ENCODE results near the gene DEPDC5.
A peak's percentile ranks its signal among the peaks of the same experiment; 100 is the strongest.

The DEPDC5 gene

GRCh38 chr22:31933406-31933805, 179.6 kb downstream of the DEPDC5 start:
- no peak overlapping the region for H2BK5ac ChIP-seq (ENCODE audit: low read length)

DNA sequence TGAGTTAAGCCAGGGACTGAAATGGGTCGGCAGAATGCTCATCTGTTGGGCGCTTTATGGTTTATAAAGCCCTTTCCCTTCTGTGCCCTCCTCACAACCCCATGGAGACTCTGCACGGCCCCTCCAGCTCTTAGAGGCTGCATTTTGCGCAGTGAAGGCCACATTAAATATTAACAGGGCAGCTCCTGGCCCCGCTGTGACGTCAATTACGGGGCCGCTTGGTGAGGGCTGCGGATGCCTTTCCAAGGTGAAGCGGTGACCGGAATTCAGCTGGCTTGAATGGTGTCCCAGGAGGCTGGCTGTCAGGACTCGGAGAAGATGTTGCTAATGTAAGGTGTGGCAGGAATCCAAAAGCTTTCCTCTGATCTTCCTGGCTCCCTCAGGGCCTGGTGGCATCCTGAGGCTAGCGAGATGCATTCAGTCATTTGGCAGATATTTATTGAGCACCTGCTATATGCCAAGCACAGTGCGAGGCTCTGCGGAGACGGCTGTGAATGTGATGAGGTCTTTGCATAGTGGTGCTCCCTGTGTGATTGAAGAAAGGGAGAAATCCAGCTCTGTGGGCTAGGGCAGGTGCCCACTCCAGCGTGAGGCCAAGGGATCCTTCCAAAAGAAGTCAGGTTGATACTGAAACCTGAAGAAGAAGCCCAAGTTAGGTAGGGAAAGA, 180.1 kb downstream of the DEPDC5 start:
- Histone ChIP-seq H3K9ac (ENCODE audit: low read length) (no peak overlapping the region), H4K8ac (ENCODE audit: low read depth, low read length) (no peak overlapping the region), H3K27ac (ENCODE audit: low read depth, low read length) (no peak overlapping the region), H3K36me3 (ENCODE audit: control insufficient read depth, insufficient read depth, low read length) (no peaks in the 10 kb centered on the region), H3K56ac (ENCODE audit: low read length) (no peak overlapping the region), H3K79me1 (ENCODE audit: low read length) (no peaks in the 10 kb centered on the region), H3K4ac (ENCODE audit: low read depth, low read length) (no peak overlapping the region), H3K4me2 (ENCODE audit: low read length) (no peak overlapping the region), H3K18ac (ENCODE audit: low read length) (no peak overlapping the region), H3K79me2 (ENCODE audit: control insufficient read depth, insufficient read depth, low read length) (no peaks in the 10 kb centered on the region), H3K23ac (ENCODE audit: low read length) (no peak overlapping the region), H2BK5ac (ENCODE audit: low read length) (no peak overlapping the region), H3K4me1 (ENCODE audit: control insufficient read depth, low read depth, low read length) (no peaks in the 10 kb centered on the region), H3K27me3 (ENCODE audit: insufficient read depth, low read length, poor library complexity) (no peaks in the 10 kb centered on the region), H2BK15ac (replicated peaks; ENCODE audit: low read depth) (no peak overlapping the region), H2BK120ac (ENCODE audit: low read depth, low read length) (no peak overlapping the region), H4K5ac (ENCODE audit: low read length) (no peak overlapping the region), H3K4me3 (ENCODE audit: low read length) (no peak overlapping the region), H2AK5ac (ENCODE audit: low read length) (no peak overlapping the region)
- WGBS (ENCODE audit: extremely low coverage, insufficient coverage, low lambda C conversion rate), result no CpG with 5 or more reads among the region's 17 CpGs
- no peak for DNase-seq

More at GRCh38 chr22:31933406-31933805, 179.6 kb downstream of the DEPDC5 start:
- H3K56ac ChIP-seq (ENCODE audit: low read length), result no peak overlapping the region
- no peak overlapping the region for H3K4me3 ChIP-seq (ENCODE audit: low read length)
- H3K79me1 ChIP-seq (ENCODE audit: low read length), result no peaks in the 10 kb centered on the region
- H4K8ac ChIP-seq (ENCODE audit: low read depth, low read length), result no peak overlapping the region
- H3K36me3 ChIP-seq (ENCODE audit: control insufficient read depth, insufficient read depth, low read length), result no peaks in the 10 kb centered on the region
- no peak overlapping the region for H3K4me2 ChIP-seq (ENCODE audit: low read length)
- H3K79me2 ChIP-seq (ENCODE audit: control insufficient read depth, insufficient read depth, low read length), result no peaks in the 10 kb centered on the region
- no peak overlapping the region for H3K9ac ChIP-seq (ENCODE audit: low read length)
- DNase-seq, result no peak
- H3K18ac ChIP-seq (ENCODE audit: low read length), result no peak overlapping the region
- no peak overlapping the region for H2BK120ac ChIP-seq (ENCODE audit: low read depth, low read length)
- no peak overlapping the region for H3K4ac ChIP-seq (ENCODE audit: low read depth, low read length)
- H3K27ac ChIP-seq (ENCODE audit: low read depth, low read length), result no peak overlapping the region
- H2AK5ac ChIP-seq (ENCODE audit: low read length), result no peak overlapping the region
- WGBS (ENCODE audit: extremely low coverage, insufficient coverage, low lambda C conversion rate), result no CpG with 5 or more reads among the region's 6 CpGs
- H2BK15ac ChIP-seq (replicated peaks; ENCODE audit: low read depth), result no peak overlapping the region
- H3K4me1 ChIP-seq (ENCODE audit: control insufficient read depth, low read depth, low read length), result no peaks in the 10 kb centered on the region
- H3K23ac ChIP-seq (ENCODE audit: low read length), result no peak overlapping the region
- H3K27me3 ChIP-seq (ENCODE audit: insufficient read depth, low read length, poor library complexity), result no peaks in the 10 kb centered on the region
- no peak overlapping the region for H4K5ac ChIP-seq (ENCODE audit: low read length)

DNA sequence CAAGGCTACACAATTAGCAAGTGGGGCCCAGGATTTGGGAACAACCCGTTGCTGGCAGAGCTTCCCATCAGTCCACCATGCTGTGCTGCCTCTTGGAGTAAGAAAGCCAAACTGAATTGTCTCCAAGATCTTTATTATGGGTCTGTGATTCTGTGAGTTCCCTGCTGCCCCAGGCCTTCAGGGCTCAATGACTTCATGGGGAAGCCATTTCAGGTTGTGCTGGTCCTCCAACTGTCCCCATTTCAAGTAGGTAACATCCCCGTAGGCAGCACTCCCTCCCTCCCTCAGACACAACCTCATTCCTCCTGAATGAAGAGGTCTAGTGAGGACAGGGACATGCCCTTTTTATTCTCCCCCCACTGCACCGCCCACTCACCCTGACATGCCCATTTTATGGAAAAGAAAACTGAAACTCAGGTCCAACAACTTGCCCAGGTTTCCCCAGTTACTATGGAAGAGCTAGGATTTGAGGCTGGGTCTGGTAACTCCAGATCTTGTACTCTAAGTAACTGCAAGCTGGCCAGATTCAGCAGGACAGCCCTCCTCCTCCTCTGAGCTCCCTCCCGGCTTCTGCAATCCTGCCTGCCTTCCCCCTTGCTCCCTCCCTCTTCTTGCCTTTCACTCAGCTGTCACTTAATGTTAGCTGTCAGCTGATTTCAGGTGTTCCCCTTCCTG, 182.3 kb downstream of the DEPDC5 start:
- H3K4me2 ChIP-seq (ENCODE audit: low read length), result no peak overlapping the region
- no peak overlapping the region for H3K23ac ChIP-seq (ENCODE audit: low read length)
- no peak overlapping the region for H4K8ac ChIP-seq (ENCODE audit: low read depth, low read length)
- no peak overlapping the region for H2BK120ac ChIP-seq (ENCODE audit: low read depth, low read length)
- WGBS (ENCODE audit: extremely low coverage, insufficient coverage, low lambda C conversion rate), result no CpG with 5 or more reads among the region's 4 CpGs
- no peak overlapping the region for H3K4me3 ChIP-seq (ENCODE audit: low read length)
- peak overlapping the region; percentile 2 for H3K56ac ChIP-seq (ENCODE audit: low read length)
- H3K36me3 ChIP-seq (ENCODE audit: control insufficient read depth, insufficient read depth, low read length), result no peaks in the 10 kb centered on the region
- H3K27ac ChIP-seq (ENCODE audit: low read depth, low read length), result no peak overlapping the region
- no peaks in the 10 kb centered on the region for H3K4me1 ChIP-seq (ENCODE audit: control insufficient read depth, low read depth, low read length)
- no peak overlapping the region for H3K4ac ChIP-seq (ENCODE audit: low read depth, low read length)
- no peak overlapping the region for H4K5ac ChIP-seq (ENCODE audit: low read length)
- H2AK5ac ChIP-seq (ENCODE audit: low read length), result no peak overlapping the region
- H3K18ac ChIP-seq (ENCODE audit: low read length), result no peak overlapping the region
- H3K27me3 ChIP-seq (ENCODE audit: insufficient read depth, low read length, poor library complexity), result no peaks in the 10 kb centered on the region
- no peaks in the 10 kb centered on the region for H3K79me2 ChIP-seq (ENCODE audit: control insufficient read depth, insufficient read depth, low read length)
- H3K9ac ChIP-seq (ENCODE audit: low read length), result no peak overlapping the region
- no peak overlapping the region for H2BK5ac ChIP-seq (ENCODE audit: low read length)
- DNase-seq, result peak; percentile 57
- H3K79me1 ChIP-seq (ENCODE audit: low read length), result no peaks in the 10 kb centered on the region
- no peak overlapping the region for H2BK15ac ChIP-seq (replicated peaks; ENCODE audit: low read depth)

GRCh38 chr22:31937341-31937740, 183.5 kb downstream of the DEPDC5 start:
- no peak overlapping the region for H2BK15ac ChIP-seq (replicated peaks; ENCODE audit: low read depth)
- H3K4me1 ChIP-seq (ENCODE audit: control insufficient read depth, low read depth, low read length), result no peaks in the 10 kb centered on the region
- no CpG with 5 or more reads among the region's 3 CpGs for WGBS (ENCODE audit: extremely low coverage, insufficient coverage, low lambda C conversion rate)
- no peak overlapping the region for H4K8ac ChIP-seq (ENCODE audit: low read depth, low read length)
- H2AK5ac ChIP-seq (ENCODE audit: low read length), result no peak overlapping the region
- H3K23ac ChIP-seq (ENCODE audit: low read length), result no peak overlapping the region
- no peaks in the 10 kb centered on the region for H3K79me1 ChIP-seq (ENCODE audit: low read length)
- no peak overlapping the region for H3K4ac ChIP-seq (ENCODE audit: low read depth, low read length)
- no peak overlapping the region for H2BK5ac ChIP-seq (ENCODE audit: low read length)
- no peak overlapping the region for H3K27ac ChIP-seq (ENCODE audit: low read depth, low read length)
- H3K18ac ChIP-seq (ENCODE audit: low read length), result no peak overlapping the region
- H3K4me2 ChIP-seq (ENCODE audit: low read length), result no peak overlapping the region
- no peak overlapping the region for H2BK120ac ChIP-seq (ENCODE audit: low read depth, low read length)
- H3K27me3 ChIP-seq (ENCODE audit: insufficient read depth, low read length, poor library complexity), result no peaks in the 10 kb centered on the region
- H3K56ac ChIP-seq (ENCODE audit: low read length), result no peak overlapping the region
- no peak overlapping the region for H4K5ac ChIP-seq (ENCODE audit: low read length)
- no peak overlapping the region for H3K9ac ChIP-seq (ENCODE audit: low read length)
- no peak overlapping the region for H3K4me3 ChIP-seq (ENCODE audit: low read length)
- DNase-seq, result no peak
- H3K79me2 ChIP-seq (ENCODE audit: control insufficient read depth, insufficient read depth, low read length), result no peaks in the 10 kb centered on the region
- no peaks in the 10 kb centered on the region for H3K36me3 ChIP-seq (ENCODE audit: control insufficient read depth, insufficient read depth, low read length)

- no CpG with 5 or more reads among the region's 8 CpGs for WGBS (ENCODE audit: extremely low coverage, insufficient coverage, low lambda C conversion rate)
- no peak overlapping the region for H3K18ac ChIP-seq (ENCODE audit: low read length)
Observed at GRCh38 chr22:31938296-31938695, 184.5 kb downstream of the DEPDC5 start.

More at GRCh38 chr22:31938296-31938695, 184.5 kb downstream of the DEPDC5 start:
- Histone ChIP-seq H3K36me3 (ENCODE audit: control insufficient read depth, insufficient read depth, low read length) (no peaks in the 10 kb centered on the region), H3K9ac (ENCODE audit: low read length) (no peak overlapping the region), H2AK5ac (ENCODE audit: low read length) (no peak overlapping the region), H4K8ac (ENCODE audit: low read depth, low read length) (no peak overlapping the region), H3K79me2 (ENCODE audit: control insufficient read depth, insufficient read depth, low read length) (no peaks in the 10 kb centered on the region), H3K4me3 (ENCODE audit: low read length) (no peak overlapping the region), H3K23ac (ENCODE audit: low read length) (no peak overlapping the region), H2BK5ac (ENCODE audit: low read length) (no peak overlapping the region), H4K5ac (ENCODE audit: low read length) (no peak overlapping the region), H3K27ac (ENCODE audit: low read depth, low read length) (no peak overlapping the region), H3K4me2 (ENCODE audit: low read length) (no peak overlapping the region), H3K27me3 (ENCODE audit: insufficient read depth, low read length, poor library complexity) (no peaks in the 10 kb centered on the region), H3K56ac (ENCODE audit: low read length) (no peak overlapping the region), H2BK120ac (ENCODE audit: low read depth, low read length) (no peak overlapping the region), H3K4ac (ENCODE audit: low read depth, low read length) (no peak overlapping the region), H3K4me1 (ENCODE audit: control insufficient read depth, low read depth, low read length) (no peaks in the 10 kb centered on the region), H2BK15ac (replicated peaks; ENCODE audit: low read depth) (no peak overlapping the region), H3K79me1 (ENCODE audit: low read length) (no peaks in the 10 kb centered on the region)
- no peak for DNase-seq
